ENCODE results near the gene SCARB1. TPM values are rescaled to one million over a fixed set of nuclear protein-coding genes. Genes with fewer than 3 reads are reported as not detected.

SCARB1 gene
- total and polyA plus RNA-seq, 9 of the 15 experiments (the other 6 are each of a cell fraction or from before 2014, with no cell fraction given), result 0.56 to 157 (median 52.8) TPM

GRCh38 chr12:124898923-124899294 lies 35.2 kb upstream of the SCARB1 start:
- H3K27ac ChIP-seq (ENCODE audit: extremely low read depth, low read depth, low read length), result no peak overlapping the region
- DNase-seq (ENCODE audit: extremely low read depth in 1 of 4, low spot score in 3 of 4) (no peak), FAIRE-seq (no peak), ATAC-seq (no peak)
- ChIA-PET POLR2A (interaction anchor here (1.1 to 4.1 kb wide), 3 partner anchors 11 to 14 kb away, joined by 4 to 32 read pairs (median 5); no protein-coding TSS in a partner anchor), CTCF (ENCODE audit: low intra/inter-chr PET ratio) (interaction anchor here (0.5 to 0.6 kb wide), 2 partner anchors 18 to 69 kb away, joined by 3 to 4 read pairs; no protein-coding TSS in a partner anchor)
- H3K79me2 ChIP-seq (ENCODE audit: control insufficient read depth, insufficient read depth, low read length), result no peaks in the 10 kb centered on the region
- intact Hi-C loops (cut with micrococcal nuclease), result no loop called here
- peaks cover 0 to 3% of the 10 kb centered on the region in 2 experiments; a peak in 2 of 5 replicates for H3K4me1 ChIP-seq (replicated peaks in 1 of 2; ENCODE audit: control insufficient read depth in 2 of 2, insufficient read depth in 2 of 2, low read length in 2 of 2)
- in situ Hi-C loops (cut with MboI), result no loop called here
- TF ChIP-seq, protein P1, sequence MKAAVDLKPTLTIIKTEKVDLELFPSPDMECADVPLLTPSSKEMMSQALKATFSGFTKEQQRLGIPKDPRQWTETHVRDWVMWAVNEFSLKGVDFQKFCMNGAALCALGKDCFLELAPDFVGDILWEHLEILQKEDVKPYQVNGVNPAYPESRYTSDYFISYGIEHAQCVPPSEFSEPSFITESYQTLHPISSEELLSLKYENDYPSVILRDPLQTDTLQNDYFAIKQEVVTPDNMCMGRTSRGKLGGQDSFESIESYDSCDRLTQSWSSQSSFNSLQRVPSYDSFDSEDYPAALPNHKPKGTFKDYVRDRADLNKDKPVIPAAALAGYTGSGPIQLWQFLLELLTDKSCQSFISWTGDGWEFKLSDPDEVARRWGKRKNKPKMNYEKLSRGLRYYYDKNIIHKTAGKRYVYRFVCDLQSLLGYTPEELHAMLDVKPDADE (conservative IDR thresholded peaks at IDR 0.05; ENCODE audit: control insufficient read depth, low read depth, low read length), result no peak
- no TSS peak for BruUV-seq (replicated peaks)
- H3K9me1 ChIP-seq (ENCODE audit: control insufficient read depth, insufficient read depth, low read length), result no peaks in the 10 kb centered on the region
- H4K20me1 ChIP-seq (replicated peaks; ENCODE audit: control insufficient read depth, insufficient read depth, low read length), result no peaks in the 10 kb centered on the region
- H3K4me2 ChIP-seq (ENCODE audit: insufficient read depth, low read length), result peak overlapping the region; percentile 37; the same call in 1 of the 2 replicates
- H3K27me3 ChIP-seq (ENCODE audit: control insufficient read depth in 2 of 2, insufficient read depth in 2 of 2, low read length in 2 of 2), result no peaks in the 10 kb centered on the region
- no peaks in the 10 kb centered on the region for H3K9me3 ChIP-seq (replicated peaks; ENCODE audit: control insufficient read depth, insufficient read depth, low read depth, low read length)
- 50% methylated on average over 5 of the region's 5 CpGs for WGBS (ENCODE audit: insufficient coverage, low coverage, missing lambda C conversion rate)
- no peak overlapping the region for H3K9ac ChIP-seq (ENCODE audit: insufficient read depth in 1 of 2, low read depth in 2 of 2, low read length in 2 of 2)
- H3K36me3 ChIP-seq (ENCODE audit: control insufficient read depth, insufficient read depth, low read length), result no peaks in the 10 kb centered on the region
- H2AFZ ChIP-seq (ENCODE audit: low read depth, low read length), result no peak overlapping the region
- no peak overlapping the region for H3K4me3 ChIP-seq

- no peak for FAIRE-seq
- TF ChIP-seq HDAC6 (IDR thresholded peaks at IDR 0.05; ENCODE audit: low read depth, low read length), result no peak
- TF ChIP-seq DMBX1 (CRISPR knock-in tag; IDR thresholded peaks at IDR 0.05; ENCODE audit: borderline replicate concordance), result no peak
- TF ChIP-seq SAFB2 (IDR thresholded peaks at IDR 0.05; ENCODE audit: borderline replicate concordance, low read depth, low read length, severe bottlenecking), result no peak
- TF ChIP-seq KLF6 (CRISPR knock-in tag; IDR thresholded peaks at IDR 0.05; ENCODE audit: borderline replicate concordance), result no peak
- TF ChIP-seq CHD1 (IDR thresholded peaks at IDR 0.05; ENCODE audit: low read length), result no peak
- TF ChIP-seq RNF2 (IDR thresholded peaks at IDR 0.05), result no peak
- no peak for TF ChIP-seq ZNF57 (CRISPR knock-in tag; IDR thresholded peaks at IDR 0.05)
- no peak for TF ChIP-seq DLX4 (CRISPR knock-in tag; IDR thresholded peaks at IDR 0.05)
- TF ChIP-seq MTA3 (IDR thresholded peaks at IDR 0.05; ENCODE audit: borderline replicate concordance), result peak; percentile 46; the same call in 1 of the 2 replicates
- TF ChIP-seq PTRF (tag; IDR thresholded peaks at IDR 0.05), result no peak
- TF ChIP-seq NR2F6 (CRISPR knock-in tag; IDR thresholded peaks at IDR 0.05), result no peak
- 0 out of 2 replicates have a peak, but pooled peaks have one; percentile 71 for TF ChIP-seq MYNN (IDR thresholded peaks at IDR 0.05)
- no peak for TF ChIP-seq MYNN (CRISPR knock-in tag; IDR thresholded peaks at IDR 0.05)
- no peak for TF ChIP-seq MTA1 (IDR thresholded peaks at IDR 0.05; ENCODE audit: borderline replicate concordance)
These were observed 34.7 kb upstream of the SCARB1 start for GRCh38 chr12:124898200-124898922.

More at GRCh38 chr12:124898200-124898922, 34.7 kb upstream of the SCARB1 start:
- Histone ChIP-seq H3K9ac (ENCODE audit: insufficient read depth in 1 of 2, low read depth in 2 of 2, low read length in 2 of 2) (peak overlapping the region in 1 of 2 experiments; percentile 64; a peak in 1 of 4 replicates), H2AFZ (ENCODE audit: low read depth, low read length) (no peak overlapping the region), H3K36me3 (ENCODE audit: control insufficient read depth, insufficient read depth, low read length) (no peaks in the 10 kb centered on the region), H3K27me3 (ENCODE audit: control insufficient read depth in 2 of 2, insufficient read depth in 2 of 2, low read length in 2 of 2) (no peaks in the 10 kb centered on the region), H3K4me2 (ENCODE audit: insufficient read depth, low read length) (peak overlapping the region; percentile 37; the same call in 1 of the 2 replicates), H4K20me1 (replicated peaks; ENCODE audit: control insufficient read depth, insufficient read depth, low read length) (no peaks in the 10 kb centered on the region), H3K9me1 (ENCODE audit: control insufficient read depth, insufficient read depth, low read length) (no peaks in the 10 kb centered on the region), H3K4me1 (replicated peaks in 1 of 2; ENCODE audit: control insufficient read depth in 2 of 2, insufficient read depth in 2 of 2, low read length in 2 of 2) (peaks cover 0 to 3% of the 10 kb centered on the region in 2 experiments; a peak in 2 of 5 replicates), H3K27ac (ENCODE audit: extremely low read depth, low read depth, low read length) (no peak overlapping the region), H3K79me2 (ENCODE audit: control insufficient read depth, insufficient read depth, low read length) (no peaks in the 10 kb centered on the region), H3K9me3 (replicated peaks; ENCODE audit: control insufficient read depth, insufficient read depth, low read depth, low read length) (no peaks in the 10 kb centered on the region), H3K4me3 (no peak overlapping the region)
- no TSS peak for BruUV-seq (replicated peaks)
- in situ Hi-C loops (cut with MboI) (no loop called here), intact Hi-C loops (cut with micrococcal nuclease) (no loop called here)
- ATAC-seq, result peak; percentile 79
- peak; percentile 47 to 57 (median 50) for DNase-seq (ENCODE audit: extremely low read depth in 1 of 4, low spot score in 3 of 4)
- ChIA-PET POLR2A (no interaction called here), CTCF (ENCODE audit: low intra/inter-chr PET ratio) (interaction anchor here (0.5 kb wide), 1 partner anchor 18 kb away, joined by 3 read pairs; no protein-coding TSS in a partner anchor)
- WGBS (ENCODE audit: insufficient coverage, low coverage, missing lambda C conversion rate), result 23% methylated on average over 16 of the region's 18 CpGs
